ENCODE measurements around the gene PRSS16.
A peak's percentile ranks its signal among the peaks of the same experiment; 100 is the strongest.

The PRSS16 gene

DNA sequence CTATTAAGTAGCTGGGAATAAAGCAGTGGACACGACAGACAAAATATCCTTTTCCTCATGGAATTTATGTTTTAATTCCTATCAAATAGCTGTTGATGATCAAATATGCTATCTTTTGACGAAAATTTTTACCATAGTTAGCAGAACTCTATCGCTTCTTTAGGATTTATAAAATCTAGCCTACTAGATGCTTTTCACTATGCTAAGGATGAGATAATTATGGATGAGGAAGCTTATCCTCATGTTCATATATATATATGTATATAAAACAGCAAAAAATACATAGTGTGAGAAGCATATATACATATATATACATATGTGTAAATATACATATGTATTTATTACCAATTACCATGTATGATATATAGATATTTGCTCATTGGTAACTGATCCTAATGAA is 12.9 kb upstream of the PRSS16 start:
- TF ChIP-seq, protein P1, sequence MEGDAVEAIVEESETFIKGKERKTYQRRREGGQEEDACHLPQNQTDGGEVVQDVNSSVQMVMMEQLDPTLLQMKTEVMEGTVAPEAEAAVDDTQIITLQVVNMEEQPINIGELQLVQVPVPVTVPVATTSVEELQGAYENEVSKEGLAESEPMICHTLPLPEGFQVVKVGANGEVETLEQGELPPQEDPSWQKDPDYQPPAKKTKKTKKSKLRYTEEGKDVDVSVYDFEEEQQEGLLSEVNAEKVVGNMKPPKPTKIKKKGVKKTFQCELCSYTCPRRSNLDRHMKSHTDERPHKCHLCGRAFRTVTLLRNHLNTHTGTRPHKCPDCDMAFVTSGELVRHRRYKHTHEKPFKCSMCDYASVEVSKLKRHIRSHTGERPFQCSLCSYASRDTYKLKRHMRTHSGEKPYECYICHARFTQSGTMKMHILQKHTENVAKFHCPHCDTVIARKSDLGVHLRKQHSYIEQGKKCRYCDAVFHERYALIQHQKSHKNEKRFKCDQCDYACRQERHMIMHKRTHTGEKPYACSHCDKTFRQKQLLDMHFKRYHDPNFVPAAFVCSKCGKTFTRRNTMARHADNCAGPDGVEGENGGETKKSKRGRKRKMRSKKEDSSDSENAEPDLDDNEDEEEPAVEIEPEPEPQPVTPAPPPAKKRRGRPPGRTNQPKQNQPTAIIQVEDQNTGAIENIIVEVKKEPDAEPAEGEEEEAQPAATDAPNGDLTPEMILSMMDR (IDR thresholded peaks at IDR 0.05; ENCODE audit: insufficient read depth, low read depth, low read length, missing control alignments) = no peak
- no peak for DNase-seq (ENCODE audit: low read depth)
- no peak overlapping the region for H3K4me3 ChIP-seq (ENCODE audit: low read depth, low read length)

DNA sequence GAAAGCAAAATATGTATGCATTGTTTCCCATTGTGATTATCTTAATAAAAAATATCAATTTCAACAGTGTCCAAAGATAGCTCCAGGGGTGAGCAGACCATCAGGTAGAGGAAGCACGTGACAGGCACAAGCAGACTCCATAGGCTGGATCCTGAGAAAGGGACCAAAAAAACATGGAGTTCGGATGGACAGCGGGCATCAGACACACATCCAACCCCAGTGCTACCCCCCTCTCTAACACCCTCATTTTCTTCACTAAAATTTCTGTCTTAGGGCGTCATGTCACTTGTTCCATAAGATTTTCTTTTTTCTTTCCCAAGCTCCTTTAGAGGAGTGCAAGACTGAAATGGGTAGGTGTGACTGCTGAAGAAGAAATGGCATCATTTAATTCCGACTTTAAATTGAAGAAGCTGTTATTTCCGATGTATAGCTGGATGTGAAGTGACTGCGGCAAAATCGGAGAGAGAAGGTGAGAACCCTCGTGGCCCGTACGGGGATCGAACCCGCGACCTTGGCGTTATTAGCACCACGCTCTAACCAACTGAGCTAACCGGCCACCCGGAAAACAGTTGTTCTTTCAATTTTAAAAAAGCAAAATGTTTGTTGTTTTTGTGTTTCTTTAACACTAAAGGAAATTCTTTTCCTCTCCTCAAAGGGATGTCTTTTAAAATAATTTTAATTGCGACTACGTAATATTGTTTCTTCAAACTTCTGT is 10.3 kb upstream of the PRSS16 start:
- peak overlapping the region; percentile 51 for H3K4me3 ChIP-seq (ENCODE audit: low read depth, low read length)
- DNase-seq (ENCODE audit: low read depth) = peak; percentile 81
- TF ChIP-seq, protein P1 (IDR thresholded peaks at IDR 0.05; ENCODE audit: insufficient read depth, low read depth, low read length, missing control alignments) = no peak

DNA sequence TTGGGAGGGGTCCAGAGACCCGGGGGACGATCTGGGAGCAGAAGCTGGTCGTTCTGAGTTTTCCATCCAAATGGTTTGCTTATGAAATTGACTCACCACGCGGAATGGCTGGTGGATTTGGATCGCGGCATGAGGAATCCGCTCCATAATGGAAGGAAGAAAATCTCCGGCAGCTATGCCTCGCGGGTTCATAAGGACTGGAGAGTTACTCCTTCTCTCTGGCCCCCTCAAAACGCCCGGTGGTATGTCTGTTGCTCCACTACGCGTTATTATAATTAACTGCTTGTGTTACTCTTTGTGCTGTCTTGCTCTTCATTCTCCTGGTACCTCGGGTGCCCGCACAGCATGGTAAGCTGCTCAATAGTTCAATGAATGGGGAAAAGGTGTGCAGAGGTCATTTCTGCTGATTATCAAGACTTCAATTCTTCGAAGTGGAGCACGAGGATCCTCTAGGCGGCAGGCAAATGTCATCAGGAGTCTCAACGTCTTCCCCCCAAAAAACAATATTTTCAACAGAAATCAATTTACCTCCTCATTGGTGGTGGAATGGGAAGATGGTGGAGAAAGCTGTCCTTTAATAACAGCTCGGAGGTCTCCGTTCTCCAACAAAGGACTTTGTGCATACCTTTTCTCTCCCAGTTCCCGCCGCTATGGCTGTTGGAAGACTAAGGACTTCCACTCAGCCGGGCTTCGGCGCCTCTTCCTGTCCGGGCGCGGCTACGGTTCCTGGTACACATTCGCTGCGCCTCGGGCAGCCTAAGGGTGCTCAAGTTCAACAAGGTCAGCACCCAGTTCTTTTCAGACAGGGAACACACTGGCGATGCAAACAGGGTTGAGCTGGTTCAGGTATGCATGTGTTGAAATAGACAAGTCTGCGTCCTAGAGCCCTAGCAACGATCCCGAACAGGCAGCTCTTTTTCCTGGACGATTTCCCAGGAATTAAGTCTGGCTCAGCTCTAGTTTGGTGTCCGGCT is 9.2 kb upstream of the PRSS16 start:
- peak; percentile 23 for DNase-seq (ENCODE audit: low read depth)
- peak overlapping the region; percentile 51 for H3K4me3 ChIP-seq (ENCODE audit: low read depth, low read length)
- TF ChIP-seq, protein P1 (IDR thresholded peaks at IDR 0.05; ENCODE audit: insufficient read depth, low read depth, low read length, missing control alignments) = no peak

DNA sequence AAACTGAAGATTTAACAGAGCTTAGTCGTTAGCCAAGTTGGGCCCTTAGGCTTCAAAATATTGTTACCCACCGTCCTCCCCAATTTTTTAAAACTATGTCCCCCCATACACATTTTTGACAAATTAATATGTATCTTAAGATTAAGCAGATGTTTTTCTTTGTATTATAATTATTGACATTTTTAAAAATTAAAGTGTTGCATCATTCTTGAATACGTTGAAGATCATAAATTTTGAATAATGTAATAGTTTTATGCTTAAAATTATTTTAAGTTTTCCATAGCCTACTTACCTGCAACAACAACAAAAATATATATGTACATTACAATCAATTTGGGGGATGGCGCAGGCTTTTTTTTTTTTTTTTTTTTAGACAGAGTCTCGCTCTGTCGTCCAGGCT is 8.2 kb upstream of the PRSS16 start:
- H3K4me3 ChIP-seq (ENCODE audit: low read depth, low read length) = no peak overlapping the region
- TF ChIP-seq, protein P1 (IDR thresholded peaks at IDR 0.05; ENCODE audit: insufficient read depth, low read depth, low read length, missing control alignments) = no peak
- DNase-seq (ENCODE audit: low read depth) = no peak

DNA sequence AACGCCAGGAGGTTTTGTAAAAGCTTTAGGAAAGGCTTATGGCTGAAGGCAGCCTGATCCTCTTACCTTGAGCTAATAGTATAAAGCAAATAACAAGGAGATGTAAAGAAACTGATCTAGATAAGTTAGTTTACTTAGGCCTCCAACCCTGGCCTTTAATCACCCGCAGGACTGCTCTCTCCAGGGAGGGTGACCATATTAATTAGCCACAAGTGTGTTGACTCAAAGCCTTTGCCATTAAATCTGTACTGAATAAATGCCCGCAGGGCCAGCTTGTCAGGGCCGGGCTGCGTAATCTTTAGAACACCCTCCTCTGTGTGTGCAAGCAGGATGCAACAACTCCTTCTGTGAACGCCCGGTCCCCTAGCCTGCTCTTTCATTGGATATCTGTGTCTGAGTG is 6.1 kb upstream of the PRSS16 start:
- H3K4me3 ChIP-seq (ENCODE audit: low read depth, low read length) = no peak overlapping the region
- DNase-seq (ENCODE audit: low read depth) = no peak
- TF ChIP-seq, protein P1 (IDR thresholded peaks at IDR 0.05; ENCODE audit: insufficient read depth, low read depth, low read length, missing control alignments) = no peak

DNA sequence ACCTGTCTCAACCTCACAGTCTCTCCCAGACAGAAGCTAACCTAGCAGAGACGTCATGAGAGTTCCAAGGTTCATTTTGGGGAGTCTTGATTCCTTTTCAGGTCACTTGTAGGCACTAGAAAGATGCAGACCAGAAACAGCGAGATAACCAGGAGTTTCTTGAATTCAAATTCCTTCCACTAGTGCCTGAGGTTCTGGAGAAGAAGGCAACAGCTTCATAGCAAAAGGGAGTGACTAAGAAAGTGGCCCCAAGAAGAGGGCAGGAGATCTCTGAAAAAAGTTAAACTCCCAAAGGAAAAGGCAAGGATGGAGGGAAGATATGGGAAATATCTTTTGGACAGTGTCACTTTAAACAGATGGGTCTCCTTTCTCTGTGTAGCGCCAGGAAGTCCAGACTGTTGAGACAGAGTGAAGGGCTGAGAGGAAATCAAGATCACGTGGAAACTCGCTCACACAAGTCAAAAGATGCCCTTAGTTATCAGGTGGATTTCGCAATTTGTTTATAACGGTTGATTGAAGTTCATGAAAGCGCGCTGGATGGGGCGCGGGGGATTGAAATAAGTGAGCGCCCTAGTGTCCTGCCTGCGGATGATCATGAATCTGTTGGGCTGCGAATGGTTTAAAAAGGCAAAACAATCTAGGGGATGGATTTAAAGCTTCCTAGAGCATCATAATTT is 4.8 kb upstream of the PRSS16 start:
- H3K4me3 ChIP-seq (ENCODE audit: low read depth, low read length) = no peak overlapping the region
- TF ChIP-seq, protein P1 (IDR thresholded peaks at IDR 0.05; ENCODE audit: insufficient read depth, low read depth, low read length, missing control alignments) = no peak
- no peak for DNase-seq (ENCODE audit: low read depth)

Measured in GM12865 (cell line).